ENCODE results near the gene FAM237B.

- TF ChIP-seq CTCF (IDR thresholded peaks at IDR 0.05; ENCODE audit: low read depth, low read length, missing input control) (peak; percentile 74), EGR1 (IDR thresholded peaks at IDR 0.05; ENCODE audit: low read depth in 2 of 2) (peak; percentile 91 to 97), YY1 (IDR thresholded peaks at IDR 0.05) (peak; percentile 95), MAX (IDR thresholded peaks at IDR 0.05) (peak; percentile 92), TAF1 (conservative IDR thresholded peaks at IDR 0.05) (peak; percentile 90), RXRA (IDR thresholded peaks at IDR 0.05) (peak; percentile 42 to 60), REST (IDR thresholded peaks at IDR 0.05) (peak; percentile 76), FOXA1 (IDR thresholded peaks at IDR 0.05) (peak; percentile 32), SP1 (IDR thresholded peaks at IDR 0.05) (peak; percentile 85)
Observed at GRCh38 chr7:90346336-90347125, 25.4 kb upstream of the FAM237B start, which contains the start of gene GTPBP10.

Data from liver (tissue), 3 donors.